Uterus (tissue), 4 donors: ENCODE data around the gene GPR176. TPM values are rescaled to one million over a fixed set of nuclear protein-coding genes. Genes with fewer than 3 reads are reported as not detected.
"Not testable (repeated sequence)": the region's sequence is repeated elsewhere in the genome, so short reads cannot be mapped to it uniquely, and the experiment has no call there.

Experiments used
- DNase-seq, 2 donors: peaks; one replicate each; pipeline ENCODE4 v3.0.0-alpha.2; 2019 to 2020
- H3K27ac ChIP-seq, 2 donors: fragments of 200-600 bp; sonication (generic); 1 replicate in 1 of 2; 2 replicates in 1 of 2; pipeline ENCODE4 v1.5.1; 2016 to 2018
- H3K27me3 ChIP-seq, 2 donors: fragments of 200-600 bp; sonication (generic); one replicate each; pipeline ENCODE4 v1.5.1; 2018 to 2019; ENCODE audit warnings: control low read depth in 1 of 2
- H3K36me3 ChIP-seq, 2 donors: fragments of 200-600 bp; sonication (generic); one replicate each; pipeline ENCODE4 v1.5.1; 2019; ENCODE audit warnings: control low read depth in 1 of 2
- H3K4me1 ChIP-seq, 2 donors: fragments of 200-600 bp; sonication (generic); one replicate each; pipeline ENCODE4 v1.5.1; 2018 to 2019; ENCODE audit warnings: control low read depth in 1 of 2
- H3K4me3 ChIP-seq, 2 donors: fragments of 200-600 bp; sonication (generic); 1 replicate in 1 of 2; 2 replicates in 1 of 2; pipeline ENCODE4 v1.5.1; 2018 to 2019; ENCODE audit warnings: mild to moderate bottlenecking in 1 of 2
- H3K9me3 ChIP-seq, 2 donors: fragments of 200-600 bp; sonication (generic); one replicate each; pipeline ENCODE4 v1.5.1; 2019; ENCODE audit warnings: control low read depth in 1 of 2
- CTCF ChIP-seq, 4 experiments: fragments of 200-600 bp in 2 of 4; fragments of 450-650 bp in 2 of 4; sonication (generic) in 2 of 4; IDR thresholded peaks; one replicate each; pipeline ENCODE4 v1.5.1; 2016 to 2019; ENCODE audit warnings: antibody characterized with exemption in 4 of 4, mild to moderate bottlenecking in 2 of 4, moderate library complexity in 1 of 4
- POLR2A ChIP-seq, 2 donors: fragments of 450-650 bp; IDR thresholded peaks; one replicate each; pipeline ENCODE4 v1.6.1; 2016; ENCODE audit warnings: antibody characterized with exemption in 2 of 2, mild to moderate bottlenecking in 1 of 2, moderate library complexity in 1 of 2
- intact Hi-C: fragments of 100-400 bp; cut with DNase I; formaldehyde crosslinking; loops from one replicate; pipeline ENCODE4 v1.15.1; 2023; ENCODE audit warnings: low total_unique reads
- total RNA-seq, 4 donors: library from RNA; depleted of rRNA in 3 of 4; stranded (reverse); fragments of >200 nt in 3 of 4; gene quantifications; one replicate each; pipeline versions ENCODE4 v1.1.0 to v1.2.4, GENCODE V29; 2014 to 2023
- donor health status: DM: yes; HTN: yes; CAD: no.

The GPR176 gene
- total RNA-seq, 4 donors from 2014 or later, result 5.5 to 11.8 (median 7.1) TPM

DNA sequence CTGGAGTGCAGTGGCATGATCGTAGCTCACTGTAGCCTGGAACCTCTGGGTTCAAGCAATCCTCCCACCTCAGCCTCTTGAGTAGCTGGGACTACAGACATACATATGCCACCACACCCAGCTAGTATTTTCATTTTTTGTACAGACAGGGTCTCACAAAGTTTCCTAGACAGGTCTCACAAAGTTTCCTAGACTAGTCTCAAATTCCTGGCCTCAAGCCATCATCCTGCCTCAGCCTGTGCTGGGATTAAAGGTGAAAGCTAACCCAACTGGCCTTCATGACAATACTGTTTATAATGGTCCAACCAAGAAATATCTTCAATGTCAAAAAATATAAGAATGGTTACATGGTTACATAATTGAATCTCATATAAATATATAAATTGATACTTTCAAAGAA is 24.0 kb downstream of the GPR176 start:
- H3K9me3 ChIP-seq, result no peaks in the 10 kb centered on the region
- no peak for TF ChIP-seq POLR2A (IDR thresholded peaks at IDR 0.05)
- no peak for TF ChIP-seq CTCF (IDR thresholded peaks at IDR 0.05)

GRCh38 chr15:39893051-39893450 is 27.0 kb downstream of the GPR176 start:
- H3K4me3 ChIP-seq, H3K9me3 ChIP-seq, DNase-seq, H3K4me1 ChIP-seq, H3K27ac ChIP-seq, H3K36me3 ChIP-seq, intact Hi-C loops, H3K27me3 ChIP-seq: not testable (repeated sequence)

More for the DNA sequence above, 24.0 kb downstream of the GPR176 start:
- intact Hi-C loops, result no loop called here
- H3K27me3 ChIP-seq, result no peaks in the 10 kb centered on the region
- no peak overlapping the region for H3K27ac ChIP-seq
- no peak for DNase-seq
- no peaks in the 10 kb centered on the region for H3K36me3 ChIP-seq
- no peaks in the 10 kb centered on the region for H3K4me1 ChIP-seq
- no peak overlapping the region for H3K4me3 ChIP-seq

DNA sequence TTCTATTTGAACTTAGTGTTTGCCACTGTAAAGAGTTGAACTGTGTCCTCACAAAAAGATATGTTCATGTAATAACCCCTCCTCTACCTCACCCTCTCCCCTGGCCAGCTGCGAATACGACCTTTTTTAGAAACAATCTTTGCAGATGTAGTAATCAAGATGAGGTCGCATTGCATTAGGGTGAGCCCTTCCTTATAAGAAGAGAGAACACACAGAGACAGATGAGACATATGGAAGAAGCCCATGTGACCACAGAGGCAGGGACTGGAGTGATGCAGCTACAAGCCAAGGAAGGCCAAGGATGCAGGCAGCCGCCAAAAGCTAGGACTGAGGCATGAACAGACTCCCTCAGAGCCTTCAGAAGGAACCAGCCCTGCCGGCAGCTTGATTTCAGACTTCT is 27.6 kb downstream of the GPR176 start:
- Histone ChIP-seq H3K9me3 (no peaks in the 10 kb centered on the region), H3K27me3 (no peaks in the 10 kb centered on the region), H3K4me1 (no peaks in the 10 kb centered on the region), H3K4me3 (no peak overlapping the region), H3K27ac (no peak overlapping the region), H3K36me3 (no peaks in the 10 kb centered on the region)
- no peak for TF ChIP-seq CTCF (IDR thresholded peaks at IDR 0.05)
- TF ChIP-seq POLR2A (IDR thresholded peaks at IDR 0.05), result no peak
- intact Hi-C loops, result no loop called here
- DNase-seq, result no peak

GRCh38 chr15:39890621-39891020 is 29.4 kb downstream of the GPR176 start:
- Histone ChIP-seq H3K4me1 (no peaks in the 10 kb centered on the region), H3K27me3 (no peaks in the 10 kb centered on the region), H3K27ac (no peak overlapping the region), H3K4me3 (no peak overlapping the region), H3K9me3 (no peaks in the 10 kb centered on the region), H3K36me3 (no peaks in the 10 kb centered on the region)
- no peak for TF ChIP-seq POLR2A (IDR thresholded peaks at IDR 0.05)
- no peak for TF ChIP-seq CTCF (IDR thresholded peaks at IDR 0.05)
- DNase-seq, result no peak
- intact Hi-C loops, result no loop called here

DNA sequence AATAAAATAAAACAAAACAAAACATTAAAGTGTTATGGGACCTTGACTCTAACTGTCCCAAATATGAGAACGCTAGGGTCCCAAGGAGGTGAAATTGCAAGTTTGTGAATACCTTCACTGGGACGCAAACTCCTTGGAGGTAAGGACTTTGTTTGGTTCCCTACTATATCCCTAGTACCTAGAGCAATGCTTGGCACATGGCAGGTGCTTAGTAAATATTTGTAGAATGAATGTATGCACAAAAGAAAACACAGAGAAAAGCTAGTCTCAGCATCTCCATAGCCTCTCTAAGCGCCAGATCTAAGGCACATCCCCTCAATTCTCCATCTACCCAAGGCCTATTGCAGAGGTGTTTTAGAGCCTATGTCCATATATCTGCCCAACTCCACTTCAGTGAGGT is 30.5 kb downstream of the GPR176 start:
- intact Hi-C loops, result no loop called here
- DNase-seq, result no peak
- Histone ChIP-seq H3K27me3 (no peaks in the 10 kb centered on the region), H3K4me3 (no peak overlapping the region), H3K4me1 (no peaks in the 10 kb centered on the region), H3K9me3 (no peaks in the 10 kb centered on the region), H3K27ac (no peak overlapping the region), H3K36me3 (no peaks in the 10 kb centered on the region)
- TF ChIP-seq CTCF (IDR thresholded peaks at IDR 0.05), result no peak
- TF ChIP-seq POLR2A (IDR thresholded peaks at IDR 0.05), result no peak

GRCh38 chr15:39888809-39889208 is 31.3 kb downstream of the GPR176 start:
- DNase-seq, result no peak
- Histone ChIP-seq H3K27me3 (no peaks in the 10 kb centered on the region), H3K4me1 (no peaks in the 10 kb centered on the region), H3K27ac (no peak overlapping the region), H3K36me3 (no peaks in the 10 kb centered on the region), H3K9me3 (no peaks in the 10 kb centered on the region), H3K4me3 (no peak overlapping the region)
- TF ChIP-seq CTCF (IDR thresholded peaks at IDR 0.05) (no peak), POLR2A (IDR thresholded peaks at IDR 0.05) (no peak)
- intact Hi-C loops, result no loop called here
